Neural progenitor cell (in vitro differentiated cells): ENCODE results near the gene NINL.

Experiments
- EZH2phosphoT487 ChIP-seq: fragments of 200-600 bp; sonication (generic); IDR thresholded peaks from 2 replicates; pipeline ENCODE4 v1.6.1; 2017; ENCODE audit warnings: antibody characterized with exemption
- TF ChIP-seq, protein P1 (sequence below): fragments of 200-600 bp; sonication (generic); IDR thresholded peaks from 2 replicates; pipeline ENCODE4 v1.5.1; 2017; ENCODE audit warnings: antibody characterized with exemption, mild to moderate bottlenecking

DNA sequence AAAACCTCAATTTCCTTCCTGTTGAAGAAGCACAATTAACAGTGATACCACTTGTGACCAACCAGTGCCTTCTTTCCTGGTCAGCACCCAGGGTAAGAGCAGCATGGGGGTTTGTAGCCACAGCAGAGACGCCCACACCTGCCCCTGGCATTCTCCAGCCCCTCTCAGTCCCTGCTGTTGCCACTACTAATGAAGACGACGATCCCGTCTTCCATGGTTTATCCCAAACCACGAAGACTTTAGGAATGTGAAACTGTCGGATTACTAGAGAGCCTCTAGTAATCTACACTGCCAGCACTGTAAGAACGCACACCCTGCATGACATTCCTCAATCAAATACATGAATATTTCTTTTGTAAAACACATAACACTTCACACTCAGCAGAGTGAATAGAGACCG lies 117.9 kb downstream of the NINL start:
- TF ChIP-seq, protein P1, sequence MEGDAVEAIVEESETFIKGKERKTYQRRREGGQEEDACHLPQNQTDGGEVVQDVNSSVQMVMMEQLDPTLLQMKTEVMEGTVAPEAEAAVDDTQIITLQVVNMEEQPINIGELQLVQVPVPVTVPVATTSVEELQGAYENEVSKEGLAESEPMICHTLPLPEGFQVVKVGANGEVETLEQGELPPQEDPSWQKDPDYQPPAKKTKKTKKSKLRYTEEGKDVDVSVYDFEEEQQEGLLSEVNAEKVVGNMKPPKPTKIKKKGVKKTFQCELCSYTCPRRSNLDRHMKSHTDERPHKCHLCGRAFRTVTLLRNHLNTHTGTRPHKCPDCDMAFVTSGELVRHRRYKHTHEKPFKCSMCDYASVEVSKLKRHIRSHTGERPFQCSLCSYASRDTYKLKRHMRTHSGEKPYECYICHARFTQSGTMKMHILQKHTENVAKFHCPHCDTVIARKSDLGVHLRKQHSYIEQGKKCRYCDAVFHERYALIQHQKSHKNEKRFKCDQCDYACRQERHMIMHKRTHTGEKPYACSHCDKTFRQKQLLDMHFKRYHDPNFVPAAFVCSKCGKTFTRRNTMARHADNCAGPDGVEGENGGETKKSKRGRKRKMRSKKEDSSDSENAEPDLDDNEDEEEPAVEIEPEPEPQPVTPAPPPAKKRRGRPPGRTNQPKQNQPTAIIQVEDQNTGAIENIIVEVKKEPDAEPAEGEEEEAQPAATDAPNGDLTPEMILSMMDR, result no peak
- TF ChIP-seq EZH2phosphoT487, result no peak
